SK-N-MC (cell line): ENCODE results near the gene PACRG.

Experiments
- DNase-seq: peaks from one replicate; pipeline ENCODE4 v3.0.0-alpha.2; 2011; ENCODE audit warnings: low read depth, low spot score
- H3K27ac ChIP-seq: fragments of 200-600 bp; sonication (generic); 2 replicates; pipeline ENCODE4 v1.5.1; 2016; ENCODE audit warnings: mixed run types
- H3K36me3 ChIP-seq: fragments of 200-600 bp; sonication (generic); 2 replicates; pipeline ENCODE4 v1.6.1; 2017; ENCODE audit warnings: antibody characterized with exemption, low read length, mixed read lengths; ENCODE audit not compliant: insufficient read depth
- H3K4me3 ChIP-seq: fragments of 200-600 bp; sonication (generic); 2 replicates; pipeline ENCODE4 v1.5.1; 2016
- H3K9ac ChIP-seq: fragments of 200-600 bp; sonication (generic); 2 replicates; pipeline ENCODE4 v1.8.0; 2017; ENCODE audit warnings: mixed run types, mixed read lengths; ENCODE audit not compliant: insufficient read length
- H3K9me3 ChIP-seq: fragments of 200-600 bp; sonication (generic); 2 replicates; pipeline ENCODE4 v1.6.1; 2017; ENCODE audit warnings: low read depth, mild to moderate bottlenecking, antibody characterized with exemption, low read length, moderate library complexity, mixed read lengths
- EZH2 ChIP-seq: fragments of 200-600 bp; sonication (generic); IDR thresholded peaks from one replicate; pipeline ENCODE4 v1.6.1; 2017; ENCODE audit warnings: antibody characterized with exemption
- FOXP2 ChIP-seq: optimal IDR thresholded peaks from 2 replicates; pipeline ENCODE3; 2011; ENCODE audit warnings: mild to moderate bottlenecking, moderate library complexity; ENCODE audit not compliant: insufficient read depth; ENCODE audit errors: extremely low read length, control extremely low read depth
- POLR2AphosphoS5 ChIP-seq: IDR thresholded peaks from 2 replicates; pipeline ENCODE4 v1.6.1; 2012; ENCODE audit warnings: mild to moderate bottlenecking, low read depth, low read length, borderline replicate concordance

PACRG gene

DNA sequence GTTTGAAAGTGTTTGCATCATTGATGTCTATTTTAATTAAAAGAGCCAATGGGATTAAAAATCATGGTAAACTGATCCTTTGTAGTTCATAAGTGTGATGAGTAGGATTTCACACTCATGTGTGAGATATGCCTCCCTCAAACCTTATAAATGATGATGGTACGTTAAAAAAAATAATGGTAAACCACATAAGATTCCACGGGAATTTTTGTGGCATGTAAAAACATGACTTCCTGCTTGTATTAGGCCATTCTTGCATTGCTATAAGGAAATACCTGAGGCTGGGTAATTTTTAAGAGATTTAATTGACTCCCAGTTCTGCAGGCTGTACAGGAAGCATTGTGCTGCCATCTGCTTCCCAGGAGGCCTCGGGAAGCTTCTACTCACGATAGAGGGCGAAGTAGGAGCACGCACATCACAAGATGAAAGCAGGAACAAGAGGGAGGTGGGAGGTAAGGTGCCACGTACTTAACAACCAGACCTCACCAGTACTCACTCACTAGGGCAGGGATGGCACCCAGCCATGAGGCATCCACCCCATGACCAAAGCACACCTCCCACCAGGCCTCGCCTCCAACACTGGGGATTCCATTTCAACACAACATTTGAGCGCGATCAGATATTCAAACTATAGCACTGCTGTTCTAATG lies 499.2 kb downstream of the PACRG start:
- no peaks in the 10 kb centered on the region for H3K36me3 ChIP-seq
- H3K9ac ChIP-seq: no peak overlapping the region
- no peak overlapping the region for H3K4me3 ChIP-seq
- H3K27ac ChIP-seq: no peak overlapping the region
- no peak for DNase-seq
- TF ChIP-seq FOXP2 (no peak), POLR2AphosphoS5 (no peak), EZH2 (no peak)
- no peaks in the 10 kb centered on the region for H3K9me3 ChIP-seq

DNA sequence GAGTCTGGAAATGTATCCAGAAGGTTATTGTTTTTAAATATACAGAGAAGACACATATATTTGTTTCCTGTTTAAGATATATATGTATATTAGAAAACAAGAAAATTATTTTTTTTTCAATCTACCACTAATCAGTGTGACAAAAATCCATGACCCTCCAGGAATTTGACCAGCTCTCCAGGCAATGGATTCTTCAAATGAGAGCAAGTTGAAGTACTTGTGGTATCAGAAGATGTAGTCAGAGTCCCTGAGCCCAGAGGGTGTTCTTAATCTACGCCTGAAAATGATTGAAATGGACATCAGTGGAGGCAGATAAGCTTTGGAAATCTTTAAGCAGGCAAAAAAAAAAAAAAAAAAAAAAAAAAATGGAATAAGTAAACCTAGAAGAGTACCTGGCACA lies 500.3 kb downstream of the PACRG start:
- H3K9ac ChIP-seq: no peak overlapping the region
- no peaks in the 10 kb centered on the region for H3K9me3 ChIP-seq
- TF ChIP-seq FOXP2 (no peak), EZH2 (no peak), POLR2AphosphoS5 (no peak)
- H3K27ac ChIP-seq: no peak overlapping the region
- no peak overlapping the region for H3K4me3 ChIP-seq
- H3K36me3 ChIP-seq: no peaks in the 10 kb centered on the region
- DNase-seq: no peak

- no peak for DNase-seq
These were observed 501.3 kb downstream of the PACRG start for GRCh38 chr6:163229050-163229449.

GRCh38 chr6:163230901-163231300 lies 503.1 kb downstream of the PACRG start:
- Histone ChIP-seq H3K4me3 (no peak overlapping the region), H3K36me3 (no peaks in the 10 kb centered on the region), H3K9ac (no peak overlapping the region), H3K27ac (no peak overlapping the region), H3K9me3 (no peaks in the 10 kb centered on the region)
- DNase-seq: no peak
- TF ChIP-seq EZH2: no peak
- no peak for TF ChIP-seq POLR2AphosphoS5
- TF ChIP-seq FOXP2: no peak

More at GRCh38 chr6:163229050-163229449, 501.3 kb downstream of the PACRG start:
- no peak overlapping the region for H3K9ac ChIP-seq
- no peak overlapping the region for H3K27ac ChIP-seq
- H3K36me3 ChIP-seq: no peaks in the 10 kb centered on the region
- no peak overlapping the region for H3K4me3 ChIP-seq
- no peaks in the 10 kb centered on the region for H3K9me3 ChIP-seq
- TF ChIP-seq FOXP2 (no peak), EZH2 (no peak), POLR2AphosphoS5 (no peak)

GRCh38 chr6:163231356-163232014 lies 503.7 kb downstream of the PACRG start:
- Histone ChIP-seq H3K9ac (no peak overlapping the region), H3K4me3 (no peak overlapping the region), H3K36me3 (no peaks in the 10 kb centered on the region), H3K27ac (no peak overlapping the region), H3K9me3 (no peaks in the 10 kb centered on the region)
- DNase-seq: no peak
- no peak for TF ChIP-seq FOXP2
- TF ChIP-seq POLR2AphosphoS5: no peak
- no peak for TF ChIP-seq EZH2

DNA sequence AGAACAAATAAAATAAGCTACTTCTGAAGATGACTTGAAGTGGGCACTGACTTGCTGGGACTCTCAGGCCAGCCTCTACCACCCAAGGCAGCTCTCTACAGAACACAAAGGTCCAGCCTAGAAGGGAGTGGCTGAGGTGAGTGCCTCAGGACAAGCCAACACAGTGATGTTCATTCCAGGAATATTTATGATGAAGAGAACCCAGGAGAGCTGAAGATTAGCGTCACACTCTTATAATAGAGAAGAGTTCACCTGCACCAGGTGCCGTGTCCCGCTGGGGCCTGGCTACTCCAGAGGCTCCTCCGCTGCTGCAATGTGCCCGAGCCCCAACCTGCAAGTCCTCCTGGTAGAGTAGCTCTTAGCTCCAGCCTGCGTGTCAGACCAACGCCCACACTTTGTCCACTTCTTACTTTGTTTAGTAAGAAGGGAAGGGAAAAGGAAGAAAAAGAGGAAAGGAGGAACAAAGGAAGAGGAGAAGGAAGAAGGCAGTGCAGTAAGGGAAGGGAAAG lies 504.3 kb downstream of the PACRG start:
- no peak for DNase-seq
- Histone ChIP-seq H3K9ac (no peak overlapping the region), H3K27ac (no peak overlapping the region), H3K4me3 (no peak overlapping the region), H3K9me3 (no peaks in the 10 kb centered on the region), H3K36me3 (no peaks in the 10 kb centered on the region)
- TF ChIP-seq POLR2AphosphoS5 (no peak), FOXP2 (no peak), EZH2 (no peak)

GRCh38 chr6:163232649-163233048 lies 504.9 kb downstream of the PACRG start:
- TF ChIP-seq POLR2AphosphoS5: no peak
- no peak for TF ChIP-seq FOXP2
- no peak for TF ChIP-seq EZH2
- Histone ChIP-seq H3K4me3 (no peak overlapping the region), H3K36me3 (no peaks in the 10 kb centered on the region), H3K27ac (no peak overlapping the region), H3K9ac (no peak overlapping the region), H3K9me3 (no peaks in the 10 kb centered on the region)
- no peak for DNase-seq

DNA sequence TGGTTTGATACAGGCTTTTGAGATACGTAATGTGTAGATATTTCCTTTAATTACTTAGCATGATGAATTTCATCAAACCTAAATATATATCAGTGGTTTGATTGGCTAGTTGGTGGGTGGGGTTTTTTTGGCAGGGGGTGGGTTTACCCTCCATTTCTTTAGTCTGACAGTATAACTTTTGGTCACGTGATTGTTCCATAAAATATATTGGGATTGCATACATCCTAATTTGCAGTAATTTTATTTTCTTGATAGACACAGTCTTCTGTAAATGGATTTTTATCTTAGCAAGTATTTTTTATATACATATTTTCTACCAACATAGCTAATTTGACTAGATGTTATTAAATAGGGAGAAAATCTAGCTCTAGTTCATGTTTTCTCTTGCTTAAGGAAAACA lies 509.3 kb downstream of the PACRG start:
- Histone ChIP-seq H3K4me3 (no peak overlapping the region), H3K9ac (no peak overlapping the region), H3K27ac (no peak overlapping the region), H3K36me3 (no peaks in the 10 kb centered on the region), H3K9me3 (no peaks in the 10 kb centered on the region)
- TF ChIP-seq POLR2AphosphoS5 (no peak), FOXP2 (no peak)
- no peak for DNase-seq
